H54 (cell line): ENCODE measurements around the gene REPS1.

Experiments
- DNase-seq: peaks from one replicate; pipeline ENCODE4 v3.0.0; 2011; ENCODE audit warnings: low spot score, mixed read lengths; ENCODE audit not compliant: insufficient read length
- FAIRE-seq: peaks from 3 replicates; lab custom pipeline; 2011; peaks lifted over from hg19 to GRCh38; lab: Jason Lieb, UNC
- POLR2A ChIP-seq: IDR thresholded peaks from 2 replicates; pipeline ENCODE4 v1.6.1; 2011; ENCODE audit warnings: low read depth, mild to moderate bottlenecking, low read length

REPS1 gene

DNA sequence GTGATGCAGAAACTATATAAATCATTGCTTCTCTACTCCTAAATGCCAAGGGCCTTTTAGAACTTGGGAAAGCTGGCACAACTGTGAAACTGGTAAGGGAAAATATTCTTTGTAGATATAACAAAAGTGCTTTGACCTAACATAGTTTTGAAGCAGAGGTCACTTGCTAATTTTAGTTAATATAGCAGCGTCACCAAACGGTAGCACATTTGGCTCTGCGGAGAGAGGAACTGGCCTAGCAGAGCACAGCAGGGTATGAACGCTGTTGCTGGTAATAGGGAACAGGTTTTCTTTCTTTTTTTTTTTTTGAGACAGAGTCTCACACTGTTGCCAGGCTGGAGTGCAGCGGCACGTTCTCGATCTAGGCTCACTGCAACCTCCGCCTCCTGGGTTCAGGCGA is 124.7 kb downstream of the REPS1 start:
- DNase-seq (no peak), FAIRE-seq (no peak)
- TF ChIP-seq POLR2A = no peak

DNA sequence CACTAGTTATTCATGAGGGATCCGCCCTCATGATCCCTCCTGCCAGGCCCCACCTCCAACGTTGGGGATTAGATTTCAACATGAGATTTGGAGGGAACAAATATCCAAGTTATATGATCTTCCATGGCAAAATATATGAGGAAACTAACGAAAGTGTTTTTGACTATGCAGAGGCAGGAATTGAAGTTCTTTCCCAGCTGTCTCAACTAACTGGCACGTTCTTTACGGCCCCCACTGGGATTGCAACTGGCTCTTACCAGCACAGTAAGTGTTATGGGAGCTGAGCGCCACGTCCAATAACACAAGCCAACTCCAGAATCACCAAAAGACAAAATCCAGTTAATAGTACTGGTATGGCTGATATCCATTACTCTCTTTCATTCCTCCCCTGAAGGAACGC is 125.6 kb downstream of the REPS1 start:
- no peak for FAIRE-seq
- TF ChIP-seq POLR2A = no peak
- no peak for DNase-seq

DNA sequence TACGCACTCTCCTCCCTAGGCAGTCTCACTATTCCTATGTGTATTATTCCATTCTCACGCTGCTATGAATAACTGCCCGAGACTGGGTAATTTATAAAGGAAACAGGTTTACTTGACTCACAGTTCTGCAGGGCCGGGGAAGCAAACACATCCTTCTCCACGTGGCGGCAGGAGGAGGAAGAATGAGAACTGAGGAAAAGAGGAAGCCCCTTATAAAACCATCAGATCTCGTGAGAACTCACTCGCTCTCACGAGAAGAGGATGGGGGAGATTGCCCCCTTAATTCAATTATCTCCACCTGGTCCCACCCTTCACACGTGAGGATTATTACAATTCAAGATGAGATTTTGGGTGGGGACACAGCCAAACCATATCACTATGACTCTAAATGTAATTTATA is 130.3 kb downstream of the REPS1 start:
- DNase-seq (no peak), FAIRE-seq (no peak)
- TF ChIP-seq POLR2A = no peak

DNA sequence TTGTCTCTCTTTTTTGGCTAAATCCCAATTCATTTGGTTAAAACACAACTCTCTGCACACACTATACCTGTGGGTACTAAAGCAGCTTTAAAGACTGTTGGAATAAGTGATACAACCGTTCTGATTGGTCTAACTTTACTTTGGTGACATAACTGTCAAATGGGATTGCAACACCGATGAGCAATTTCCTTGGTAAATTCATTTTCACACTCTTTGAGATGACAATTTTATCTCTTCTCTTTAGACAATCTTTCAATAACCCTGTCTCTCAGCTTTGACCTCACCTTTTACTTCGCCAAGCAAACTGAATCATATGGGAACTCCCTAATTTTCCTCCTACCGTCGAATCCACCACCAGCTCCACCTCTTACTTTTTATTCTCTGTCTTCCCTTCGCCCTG is 131.4 kb downstream of the REPS1 start:
- DNase-seq (no peak), FAIRE-seq (no peak)
- no peak for TF ChIP-seq POLR2A
